T-helper 9 cell (primary cell): Measurements from ENCODE around the gene NBPF1.
A peak's percentile ranks its signal among the peaks of the same experiment; 100 is the strongest.
"Not testable (repeated sequence)": the region's sequence is repeated elsewhere in the genome, so short reads cannot be mapped to it uniquely, and the experiment has no call there.

Source experiments
- DNase-seq: peaks from one replicate; pipeline ENCODE4 v3.0.0-alpha.2; 2020
- total RNA-seq, 2 donors: gene quantifications; one replicate each; lab custom pipeline; 2026; lab: John Stamatoyannopoulos, UW

The NBPF1 gene
- total RNA-seq, result 12.3 to 26.0 reads per million in 2 donors

GRCh38 chr1:16613185-16614147, at the start of gene NBPF1:
NBPF1 (minus strand) TSS chr1:16613564.
- DNase-seq, result peak; percentile 77

DNA sequence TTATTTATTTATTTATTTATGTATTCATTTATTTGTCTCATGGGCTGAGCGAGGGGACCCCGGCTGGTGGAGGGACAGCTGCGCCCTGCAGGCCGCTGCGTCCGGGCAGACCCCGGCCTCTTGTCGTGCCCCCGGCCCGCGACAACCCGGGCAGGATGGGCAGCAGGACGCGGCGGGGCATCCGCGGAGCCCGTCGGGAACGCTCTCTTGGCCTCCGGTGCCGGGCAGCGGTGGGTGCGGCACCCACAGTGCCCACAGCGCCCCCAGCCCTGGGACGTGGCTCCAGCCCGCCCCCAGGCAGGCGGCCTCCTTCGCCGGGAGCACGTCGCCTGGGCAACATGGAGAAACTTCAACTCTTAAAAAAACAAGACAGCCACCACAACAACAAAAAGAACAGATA, 44.9 kb upstream of the NBPF1 start:
- not testable (repeated sequence) for DNase-seq

DNA sequence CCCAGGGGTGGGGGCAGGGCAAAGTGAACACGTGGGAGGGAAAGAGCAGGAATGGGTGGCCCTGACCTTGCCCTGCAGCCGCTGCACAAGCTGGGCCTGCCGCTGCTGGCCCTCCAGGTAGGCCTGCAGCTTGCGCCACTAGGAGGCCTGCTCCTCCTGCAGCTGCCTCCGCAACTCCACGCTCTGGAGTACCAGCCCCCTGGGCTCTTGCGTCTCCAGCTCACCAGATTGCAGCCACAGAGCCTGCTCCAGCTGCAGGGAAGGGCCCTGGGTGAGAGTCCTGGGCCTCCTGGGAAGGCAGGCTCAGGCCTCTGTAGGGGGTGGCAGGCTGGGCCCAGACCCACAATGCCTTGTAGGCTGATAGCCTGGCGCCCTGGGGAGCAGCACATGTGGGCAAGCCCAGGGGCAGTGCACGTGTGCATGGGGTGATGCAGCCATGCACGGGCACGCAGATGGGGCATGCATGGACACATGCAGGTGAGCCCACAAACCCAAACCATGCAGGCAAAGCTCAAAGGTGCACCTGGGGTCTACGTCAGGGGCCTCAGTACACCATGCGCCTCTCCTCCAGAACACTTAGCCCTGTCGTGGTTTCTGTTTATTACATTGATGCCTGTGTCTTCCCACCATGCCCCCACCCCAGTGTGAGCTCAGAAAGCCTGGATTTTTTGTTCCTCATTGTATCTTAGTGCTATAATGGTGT, 43.8 kb upstream of the NBPF1 start:
- not testable (repeated sequence) for DNase-seq

DNA sequence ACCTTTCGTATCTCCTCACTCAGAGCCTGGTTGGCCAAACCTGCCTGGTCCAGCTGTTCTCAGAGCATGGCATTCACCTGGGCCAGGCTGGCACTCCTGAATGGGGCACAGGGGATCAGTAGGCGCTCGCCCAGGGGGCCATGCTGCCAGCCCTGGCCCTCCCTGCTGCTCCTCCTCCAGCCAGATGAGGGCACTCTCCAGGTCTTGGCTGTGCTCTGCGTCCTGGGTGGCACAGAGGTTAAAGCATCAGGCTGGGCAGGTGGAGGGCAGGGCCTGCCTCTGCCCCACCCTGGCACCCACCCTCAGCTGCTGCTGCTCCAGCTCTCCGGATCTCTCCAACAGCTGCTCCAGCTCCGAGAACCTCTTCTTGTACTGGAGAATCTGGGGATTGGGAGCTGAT, 43.2 kb upstream of the NBPF1 start:
- DNase-seq, result not testable (repeated sequence)

DNA sequence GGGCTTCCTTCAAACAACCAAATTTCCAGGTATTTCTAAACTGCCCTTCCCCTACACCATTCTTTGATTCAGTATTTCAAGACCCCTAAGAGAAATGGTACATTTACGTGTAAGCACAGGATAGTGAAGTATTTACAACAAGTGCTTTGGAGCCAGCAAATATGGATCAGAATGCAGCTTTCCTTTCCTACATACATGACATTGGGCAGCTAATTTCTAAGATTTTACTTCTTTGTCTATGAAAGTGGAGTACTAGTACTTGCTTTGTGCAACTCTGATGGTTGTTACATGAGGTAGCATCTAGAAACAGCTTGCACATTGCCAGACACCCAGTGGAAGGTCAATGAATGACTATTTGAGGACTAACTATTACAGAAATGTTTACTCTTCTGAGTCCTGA, 38.2 kb upstream of the NBPF1 start:
- not testable (repeated sequence) for DNase-seq

DNA sequence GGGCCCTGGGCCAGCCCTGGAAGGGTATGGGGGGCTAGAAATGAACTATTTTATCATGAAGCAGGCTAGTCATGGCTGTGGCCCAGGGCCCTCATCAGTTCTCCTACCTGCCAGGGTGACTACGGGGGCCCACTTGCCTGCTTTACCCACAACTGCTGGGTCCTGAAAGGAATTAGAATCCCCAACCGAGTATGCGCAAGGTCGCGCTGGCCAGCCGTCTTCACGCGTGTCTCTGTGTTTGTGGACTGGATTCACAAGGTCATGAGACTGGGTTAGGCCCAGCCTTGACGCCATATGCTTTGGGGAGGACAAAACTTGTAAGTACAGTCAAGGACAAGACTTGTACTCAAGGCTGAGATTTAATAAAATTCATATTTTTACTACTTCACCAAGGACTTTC, 36.6 kb upstream of the NBPF1 start:
- not testable (repeated sequence) for DNase-seq

GRCh38 chr1:16649390-16649789, 36.0 kb upstream of the NBPF1 start:
- not testable (repeated sequence) for DNase-seq

DNA sequence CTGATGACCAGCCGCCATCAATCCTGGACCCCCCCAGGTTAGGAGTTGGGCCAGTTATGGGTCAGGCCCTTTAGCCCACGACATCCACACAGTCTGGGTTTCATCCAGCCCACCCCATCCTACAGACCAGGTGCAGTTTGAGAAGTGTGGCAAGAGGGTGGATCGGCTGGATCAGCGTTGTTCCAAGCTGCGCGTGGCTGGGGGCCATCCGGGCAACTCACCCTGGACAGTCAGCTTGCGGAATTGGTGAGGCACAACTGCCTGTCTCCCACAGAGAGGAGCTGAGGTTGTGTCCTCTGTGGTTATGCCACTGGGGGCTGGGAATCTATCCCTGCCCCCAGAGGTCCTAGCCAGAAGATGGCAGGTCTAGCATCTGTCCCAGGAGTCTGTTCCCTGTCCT, 35.4 kb upstream of the NBPF1 start:
- DNase-seq, result not testable (repeated sequence)

GRCh38 chr1:16648250-16648649, 34.9 kb upstream of the NBPF1 start:
- not testable (repeated sequence) for DNase-seq

DNA sequence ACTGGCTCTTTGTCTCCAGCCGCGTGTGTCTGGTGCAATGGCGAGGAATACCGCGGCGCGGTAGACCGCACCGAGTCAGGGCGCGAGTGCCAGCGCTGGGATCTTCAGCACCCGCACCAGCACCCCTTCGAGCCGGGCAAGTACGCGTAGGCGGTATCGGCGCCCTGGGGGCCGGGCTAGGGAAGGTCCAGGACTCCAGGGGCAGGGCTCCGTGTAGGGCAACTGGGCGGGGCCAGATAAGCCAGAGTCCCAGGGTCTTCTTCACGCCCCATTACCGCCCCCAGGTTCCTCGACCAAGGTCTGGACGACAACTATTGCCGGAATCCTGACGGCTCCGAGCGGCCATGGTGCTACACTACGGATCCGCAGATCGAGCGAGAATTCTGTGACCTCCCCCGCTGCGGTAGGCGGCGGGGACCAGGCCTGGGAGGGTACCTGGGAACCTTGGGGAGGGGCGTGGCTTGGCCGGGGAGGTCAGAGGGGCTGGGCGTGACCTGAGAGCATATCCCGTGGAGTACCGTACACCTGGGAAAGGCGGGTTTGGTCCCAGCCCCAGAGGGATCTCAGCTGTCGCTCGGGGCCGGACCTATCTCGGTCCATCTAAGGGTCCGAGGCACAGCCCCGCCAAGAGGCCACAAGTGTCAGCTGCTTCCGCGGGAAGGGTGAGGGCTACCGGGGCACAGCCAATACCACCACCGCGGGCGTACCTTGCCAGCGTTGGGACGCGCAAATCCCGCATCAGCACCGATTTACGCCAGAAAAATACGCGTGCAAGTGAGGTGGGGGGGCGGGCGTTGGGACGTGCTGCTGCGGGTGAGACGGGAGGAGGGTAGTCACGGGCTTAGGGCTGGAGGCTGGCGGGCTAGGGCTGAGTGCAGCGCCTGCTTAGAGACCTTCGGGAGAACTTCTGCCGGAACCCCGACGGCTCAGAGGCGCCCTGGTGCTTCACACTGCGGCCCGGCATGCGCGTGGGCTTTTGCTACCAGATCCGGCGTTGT, 34.1 kb upstream of the NBPF1 start:
- DNase-seq, result not testable (repeated sequence)

DNA sequence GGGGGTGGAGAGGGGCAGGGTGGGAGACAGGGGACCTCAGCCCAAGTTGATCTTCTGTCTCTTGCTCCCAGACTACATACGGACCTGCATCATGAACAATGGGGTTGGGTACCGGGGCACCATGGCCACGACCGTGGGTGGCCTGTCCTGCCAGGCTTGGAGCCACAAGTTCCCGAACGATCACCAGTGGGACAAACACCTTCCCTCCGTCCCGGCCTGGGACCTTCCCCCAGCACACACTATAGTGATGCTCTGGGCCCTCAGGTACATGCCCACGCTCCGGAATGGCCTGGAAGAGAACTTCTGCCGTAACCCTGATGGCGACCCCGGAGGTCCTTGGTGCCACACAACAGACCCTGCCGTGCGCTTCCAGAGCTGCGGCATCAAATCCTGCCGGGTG, 33.4 kb upstream of the NBPF1 start:
- not testable (repeated sequence) for DNase-seq

GRCh38 chr1:16646061-16646664, 32.8 kb upstream of the NBPF1 start:
- not testable (repeated sequence) for DNase-seq

- DNase-seq, result not testable (repeated sequence)
These were observed 32.1 kb upstream of the NBPF1 start for GRCh38 chr1:16645271-16646060.

- DNase-seq, result peak; percentile 99
These were observed 31.3 kb upstream of the NBPF1 start for GRCh38 chr1:16644482-16645270.

- no peak for DNase-seq
These were observed 30.8 kb upstream of the NBPF1 start for GRCh38 chr1:16644193-16644481.

GRCh38 chr1:16643476-16644192, 30.3 kb upstream of the NBPF1 start:
- DNase-seq, result not testable (repeated sequence)

GRCh38 chr1:16643001-16643411, 29.6 kb upstream of the NBPF1 start:
- not testable (repeated sequence) for DNase-seq

DNA sequence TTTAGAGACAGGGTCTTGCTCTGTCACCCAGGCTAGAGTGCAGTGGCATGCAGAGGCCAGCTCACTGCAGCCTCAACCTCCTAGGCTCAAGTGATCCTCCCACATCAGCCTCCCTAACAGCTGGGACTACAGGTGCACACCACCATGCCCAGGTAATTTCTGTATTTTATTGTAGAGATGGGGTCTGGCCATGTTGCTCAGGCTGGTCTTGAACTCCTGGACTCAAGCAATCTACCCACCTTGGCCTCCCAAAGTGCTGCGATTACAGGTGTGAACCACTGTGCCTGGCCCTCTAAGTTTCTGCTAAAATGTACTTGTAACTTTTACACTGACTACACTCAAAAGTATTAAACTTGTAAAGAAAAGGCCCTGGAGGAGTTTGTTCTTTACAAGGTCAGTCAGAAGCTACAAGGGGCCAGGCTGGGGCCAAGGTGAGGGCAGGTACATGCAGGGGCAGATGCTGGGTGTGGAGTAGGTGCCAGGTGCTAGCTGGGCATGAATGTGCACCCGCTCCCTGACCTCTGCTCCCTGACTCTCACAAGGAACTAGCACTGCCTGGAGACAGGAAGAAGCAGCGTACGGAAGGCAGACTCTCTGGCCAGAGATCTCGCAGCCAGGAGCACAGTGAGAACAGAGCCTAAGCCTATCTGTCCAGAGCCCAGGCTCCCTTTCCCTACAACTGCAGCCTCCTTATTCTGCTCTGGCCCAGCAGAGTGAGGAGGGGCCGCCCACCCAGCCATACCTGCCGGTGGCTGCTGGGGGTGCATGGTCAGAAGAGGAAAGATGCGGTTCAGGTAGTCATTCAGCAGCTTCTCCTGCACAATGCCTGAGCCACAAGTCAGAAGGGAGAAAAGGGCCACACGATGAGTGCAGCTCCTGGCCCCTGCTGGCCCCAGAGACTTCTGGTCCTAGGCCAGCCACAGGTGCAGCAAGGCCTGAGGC, 28.9 kb upstream of the NBPF1 start:
- DNase-seq, result not testable (repeated sequence)
